GM18505 (cell line): ENCODE measurements around the gene PNKD.

Source experiments
- ATAC-seq: cut with Tn5 transposase; IDR thresholded peaks from one replicate; pipeline ENCODE4 v1.9.1; 2021; ENCODE audit not compliant: unreplicated experiment
- POLR2A ChIP-seq: IDR thresholded peaks from 4 replicates; pipeline ENCODE4 v1.6.1; 2011; ENCODE audit warnings: borderline replicate concordance; ENCODE audit not compliant: insufficient read depth, insufficient read length; ENCODE audit errors: extremely low read depth

PNKD gene

DNA sequence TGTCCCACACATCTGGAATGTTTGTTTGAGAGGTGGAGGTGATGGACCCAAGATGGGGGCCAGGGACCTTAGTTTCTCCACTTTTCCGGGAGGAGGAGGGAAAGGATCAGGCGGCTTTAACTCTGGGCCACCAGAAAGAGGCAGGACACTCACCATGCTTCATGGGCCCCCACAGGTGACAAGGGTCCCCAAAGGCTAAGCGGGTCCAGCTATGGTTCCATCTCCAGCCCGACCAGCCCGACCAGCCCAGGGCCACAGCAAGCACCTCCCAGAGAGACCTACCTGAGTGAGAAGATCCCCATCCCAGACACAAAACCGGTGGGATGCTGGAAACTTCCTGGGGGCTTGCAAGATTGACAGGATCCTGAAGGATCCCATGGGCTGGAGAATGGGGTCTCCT lies 112.5 kb downstream of the PNKD start:
- no peak for ATAC-seq
- no peak for TF ChIP-seq POLR2A

DNA sequence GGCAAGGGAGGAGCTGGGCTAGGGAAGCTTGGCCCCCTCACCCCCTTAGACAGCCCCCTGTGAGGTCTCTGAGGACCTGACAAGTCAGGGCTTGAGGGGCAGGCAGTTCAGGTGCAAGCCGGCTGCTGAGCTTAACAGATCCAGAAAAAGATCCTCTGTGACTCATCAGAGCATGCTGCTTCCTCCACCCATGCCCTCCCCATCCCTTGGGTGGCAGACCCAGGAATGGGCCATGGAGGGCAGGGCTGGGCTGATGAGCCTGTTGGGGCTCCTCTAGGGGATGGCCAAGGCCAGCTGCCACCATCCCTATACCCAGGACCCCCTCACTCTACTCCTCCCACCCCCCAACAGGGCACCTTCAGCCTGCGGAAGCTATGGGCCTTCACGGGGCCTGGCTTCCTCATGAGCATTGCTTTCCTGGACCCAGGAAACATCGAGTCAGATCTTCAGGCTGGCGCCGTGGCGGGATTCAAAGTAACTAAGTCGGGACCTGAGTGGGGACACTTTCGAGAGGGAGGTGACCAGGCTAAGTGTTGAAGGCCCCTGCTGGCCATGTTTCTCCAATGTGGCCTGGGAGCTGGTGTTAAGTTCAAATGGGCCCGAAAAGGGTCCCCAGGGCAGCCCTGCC lies 113.7 kb downstream of the PNKD start:
- no peak for TF ChIP-seq POLR2A
- no peak for ATAC-seq

DNA sequence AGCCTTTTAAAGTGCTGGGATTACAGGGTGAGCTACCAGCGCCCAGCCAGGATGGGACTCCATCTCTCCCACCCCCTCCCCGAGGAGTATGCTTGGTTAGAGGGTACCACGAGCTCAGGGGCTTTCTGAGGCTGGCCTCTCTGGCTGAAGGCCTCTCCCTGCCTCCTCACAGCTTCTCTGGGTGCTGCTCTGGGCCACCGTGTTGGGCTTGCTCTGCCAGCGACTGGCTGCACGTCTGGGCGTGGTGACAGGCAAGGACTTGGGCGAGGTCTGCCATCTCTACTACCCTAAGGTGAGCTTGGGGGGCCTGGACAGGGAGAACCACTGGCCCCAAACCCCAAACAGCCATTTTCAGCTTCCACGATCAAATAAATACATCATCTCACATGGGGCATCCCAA lies 114.7 kb downstream of the PNKD start:
- no peak for ATAC-seq

DNA sequence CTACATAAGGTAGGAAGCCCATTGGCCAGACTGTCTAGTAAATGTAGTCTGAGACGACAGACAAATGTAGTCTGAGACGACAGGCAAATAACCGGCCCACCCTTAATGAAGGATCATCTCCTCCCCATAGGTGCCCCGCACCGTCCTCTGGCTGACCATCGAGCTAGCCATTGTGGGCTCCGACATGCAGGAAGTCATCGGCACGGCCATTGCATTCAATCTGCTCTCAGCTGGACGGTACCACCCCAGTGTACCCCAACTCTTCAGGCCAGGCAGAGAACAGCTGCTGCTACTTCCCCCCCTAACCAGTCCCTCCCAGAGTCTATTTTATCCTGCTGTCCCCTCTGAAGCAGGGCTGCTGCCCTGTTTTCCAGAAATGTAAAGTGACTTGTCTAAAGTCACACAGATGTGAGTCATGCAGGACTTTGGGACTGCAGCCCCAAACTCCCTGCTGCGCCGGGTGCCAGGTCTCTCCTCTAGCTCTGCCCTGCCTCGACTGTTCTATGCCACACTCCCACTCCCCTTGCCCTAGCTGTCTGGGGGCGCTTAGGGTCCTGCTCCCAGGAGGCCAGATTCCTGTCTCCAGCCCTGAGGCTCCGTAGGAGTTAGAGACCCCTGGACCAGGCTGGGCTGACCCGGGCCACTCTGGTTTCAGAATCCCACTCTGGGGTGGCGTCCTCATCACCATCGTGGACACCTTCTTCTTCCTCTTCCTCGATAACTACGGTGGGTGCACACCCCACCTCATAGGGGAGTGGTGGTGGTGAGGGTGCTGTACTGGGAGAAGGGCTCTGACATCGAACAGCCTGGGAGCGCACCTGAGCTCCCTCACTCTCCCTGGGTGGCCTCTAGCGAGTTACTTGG lies 116.4 kb downstream of the PNKD start:
- no peak for ATAC-seq

More for the DNA sequence above, 114.7 kb downstream of the PNKD start:
- TF ChIP-seq POLR2A = no peak

DNA sequence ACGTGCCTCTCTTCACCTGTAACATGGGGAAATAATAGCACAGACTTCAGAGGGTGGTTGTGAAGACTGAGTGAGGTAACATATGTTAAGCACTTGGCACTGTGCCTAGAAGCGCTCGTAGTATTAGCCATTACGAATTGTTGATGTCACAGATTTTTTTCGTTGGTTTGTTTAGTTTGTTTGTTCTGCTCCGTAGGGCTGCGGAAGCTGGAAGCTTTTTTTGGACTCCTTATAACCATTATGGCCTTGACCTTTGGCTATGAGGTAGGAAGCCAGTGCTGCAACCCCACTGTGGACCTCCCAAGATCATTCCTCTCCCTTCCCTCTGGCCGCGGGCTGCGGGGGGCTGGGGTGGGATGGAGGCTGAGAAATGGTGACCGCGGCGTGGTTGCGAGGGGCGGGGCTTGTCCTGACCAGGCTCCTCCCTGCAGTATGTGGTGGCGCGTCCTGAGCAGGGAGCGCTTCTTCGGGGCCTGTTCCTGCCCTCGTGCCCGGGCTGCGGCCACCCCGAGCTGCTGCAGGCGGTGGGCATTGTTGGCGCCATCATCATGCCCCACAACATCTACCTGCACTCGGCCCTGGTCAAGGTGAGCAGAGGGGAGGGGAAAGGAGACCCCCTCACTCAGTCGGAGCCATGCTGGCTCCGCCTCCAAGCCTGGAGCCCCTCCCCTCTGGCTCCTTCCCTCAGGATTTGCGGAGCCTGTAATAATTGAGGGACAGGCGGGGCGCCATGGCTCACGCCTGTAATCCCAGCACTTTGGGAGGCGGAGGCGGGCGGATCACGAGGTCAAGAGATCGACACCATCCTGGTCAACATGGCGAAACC lies 117.3 kb downstream of the PNKD start:
- no peak for ATAC-seq
- TF ChIP-seq POLR2A = no peak

More for the DNA sequence above, 116.4 kb downstream of the PNKD start:
- TF ChIP-seq POLR2A = no peak

DNA sequence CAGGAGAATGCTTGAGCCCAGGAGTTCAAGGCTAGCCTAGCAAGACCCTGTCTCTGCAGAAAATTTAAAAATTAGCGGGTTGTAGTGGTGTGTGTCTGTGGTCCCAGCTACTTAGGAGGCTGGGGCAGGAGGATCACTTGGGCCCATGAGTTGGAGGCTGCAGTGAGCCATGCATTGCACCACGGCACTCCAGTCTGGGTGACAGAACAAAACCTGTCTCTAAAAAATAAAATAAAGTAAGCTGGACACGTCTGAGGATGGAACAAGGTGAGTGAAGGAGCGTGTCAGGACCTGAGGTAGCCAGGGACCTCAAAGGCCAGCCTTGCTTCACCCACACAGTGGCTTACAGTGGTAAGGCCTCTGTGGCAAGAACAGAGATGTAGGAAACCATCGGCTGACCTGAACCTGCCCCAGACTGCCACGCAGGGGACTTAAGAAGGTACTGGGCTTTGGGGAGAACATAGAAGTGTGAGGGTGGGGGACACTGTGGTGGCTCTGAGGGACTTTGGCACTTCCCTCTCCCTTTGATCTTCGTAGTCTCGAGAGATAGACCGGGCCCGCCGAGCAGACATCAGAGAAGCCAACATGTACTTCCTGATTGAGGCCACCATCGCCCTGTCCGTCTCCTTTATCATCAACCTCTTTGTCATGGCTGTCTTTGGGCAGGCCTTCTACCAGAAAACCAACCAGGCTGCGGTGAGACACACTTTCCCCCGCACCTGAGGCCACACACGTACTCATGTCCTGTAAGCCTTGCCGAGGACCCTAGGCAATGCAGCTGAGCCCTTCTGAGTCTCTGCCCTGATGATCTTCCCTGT lies 119.2 kb downstream of the PNKD start:
- TF ChIP-seq POLR2A = no peak

DNA sequence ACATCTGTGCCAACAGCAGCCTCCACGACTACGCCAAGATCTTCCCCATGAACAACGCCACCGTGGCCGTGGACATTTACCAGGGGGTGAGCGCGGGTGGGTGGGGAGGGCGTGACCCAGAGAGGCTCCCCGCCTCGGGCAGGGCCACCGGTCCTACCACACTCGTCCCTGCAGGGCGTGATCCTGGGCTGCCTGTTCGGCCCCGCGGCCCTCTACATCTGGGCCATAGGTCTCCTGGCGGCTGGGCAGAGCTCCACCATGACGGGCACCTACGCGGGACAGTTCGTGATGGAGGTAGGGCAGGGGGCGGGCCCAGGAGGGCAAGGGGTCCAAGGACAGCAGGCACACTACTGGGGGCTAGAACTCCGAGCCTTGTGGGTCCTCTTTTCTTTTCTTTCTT lies 120.9 kb downstream of the PNKD start:
- ATAC-seq = no peak

More for the DNA sequence above, 119.2 kb downstream of the PNKD start:
- ATAC-seq = no peak

DNA sequence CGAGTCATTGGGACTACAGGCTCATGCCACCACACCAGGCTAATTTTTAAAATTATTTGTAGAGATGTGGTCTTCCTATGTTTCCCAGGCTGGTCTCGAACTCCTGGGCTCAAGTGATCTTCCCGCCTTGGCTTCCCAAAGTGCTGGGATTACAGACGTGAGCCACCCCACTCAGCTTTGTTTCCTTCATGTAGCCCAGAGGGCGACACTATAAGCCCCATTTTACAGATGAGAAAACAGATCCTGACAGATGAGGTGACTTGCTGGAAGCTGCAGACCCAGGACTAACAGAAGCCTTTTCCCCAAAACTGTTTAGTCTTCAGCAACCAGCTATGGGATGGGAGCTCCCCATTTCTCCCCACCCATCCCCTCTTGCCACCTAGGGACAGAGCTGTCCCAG lies 122.1 kb downstream of the PNKD start:
- ATAC-seq = no peak
- no peak for TF ChIP-seq POLR2A

More for the DNA sequence above, 120.9 kb downstream of the PNKD start:
- no peak for TF ChIP-seq POLR2A

DNA sequence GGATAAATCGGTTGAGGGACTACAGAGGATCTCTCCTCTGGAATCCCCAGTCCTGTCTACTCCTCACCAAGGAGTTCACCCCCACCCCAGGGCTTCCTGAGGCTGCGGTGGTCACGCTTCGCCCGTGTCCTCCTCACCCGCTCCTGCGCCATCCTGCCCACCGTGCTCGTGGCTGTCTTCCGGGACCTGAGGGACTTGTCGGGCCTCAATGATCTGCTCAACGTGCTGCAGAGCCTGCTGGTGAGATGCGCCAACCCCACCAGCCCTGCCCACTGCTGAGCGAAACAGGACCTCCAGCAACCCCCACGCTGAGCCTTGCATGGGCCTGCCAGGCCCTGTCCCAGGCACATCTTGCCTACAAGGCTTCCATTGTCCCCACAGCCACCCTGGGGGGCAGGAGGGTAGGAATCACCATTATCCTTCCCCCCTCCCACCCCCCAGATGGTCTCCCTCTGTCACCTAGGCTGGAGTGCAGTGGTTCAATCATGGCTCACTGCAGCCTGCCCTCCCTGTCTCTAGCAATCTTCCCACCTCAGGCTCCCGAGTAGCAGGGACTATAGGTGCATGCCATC lies 122.7 kb downstream of the PNKD start:
- ATAC-seq = no peak
- TF ChIP-seq POLR2A = no peak

DNA sequence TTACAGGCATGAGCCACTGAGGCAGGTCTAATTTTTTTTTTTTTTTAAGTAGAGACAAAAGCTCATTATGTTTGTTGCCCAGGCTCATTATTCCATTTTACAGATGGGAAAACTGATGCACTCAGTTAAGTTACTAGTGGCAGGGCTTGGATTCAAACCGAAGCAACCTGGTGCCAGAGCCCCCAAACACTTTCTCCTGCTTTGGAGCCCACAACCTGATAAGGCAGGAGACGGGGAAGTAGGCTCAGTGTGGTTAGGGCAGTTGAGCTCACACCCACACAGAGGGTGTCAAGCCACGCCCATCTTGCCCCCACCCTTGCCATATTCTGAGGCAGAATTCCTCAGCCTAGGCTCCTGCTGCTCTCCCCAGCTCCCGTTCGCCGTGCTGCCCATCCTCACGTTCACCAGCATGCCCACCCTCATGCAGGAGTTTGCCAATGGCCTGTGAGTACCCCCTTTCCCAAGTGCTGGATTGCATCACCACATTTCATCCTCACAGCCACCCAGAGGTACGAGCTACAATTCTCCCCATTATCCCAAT lies 123.5 kb downstream of the PNKD start:
- ATAC-seq = no peak
- no peak for TF ChIP-seq POLR2A

DNA sequence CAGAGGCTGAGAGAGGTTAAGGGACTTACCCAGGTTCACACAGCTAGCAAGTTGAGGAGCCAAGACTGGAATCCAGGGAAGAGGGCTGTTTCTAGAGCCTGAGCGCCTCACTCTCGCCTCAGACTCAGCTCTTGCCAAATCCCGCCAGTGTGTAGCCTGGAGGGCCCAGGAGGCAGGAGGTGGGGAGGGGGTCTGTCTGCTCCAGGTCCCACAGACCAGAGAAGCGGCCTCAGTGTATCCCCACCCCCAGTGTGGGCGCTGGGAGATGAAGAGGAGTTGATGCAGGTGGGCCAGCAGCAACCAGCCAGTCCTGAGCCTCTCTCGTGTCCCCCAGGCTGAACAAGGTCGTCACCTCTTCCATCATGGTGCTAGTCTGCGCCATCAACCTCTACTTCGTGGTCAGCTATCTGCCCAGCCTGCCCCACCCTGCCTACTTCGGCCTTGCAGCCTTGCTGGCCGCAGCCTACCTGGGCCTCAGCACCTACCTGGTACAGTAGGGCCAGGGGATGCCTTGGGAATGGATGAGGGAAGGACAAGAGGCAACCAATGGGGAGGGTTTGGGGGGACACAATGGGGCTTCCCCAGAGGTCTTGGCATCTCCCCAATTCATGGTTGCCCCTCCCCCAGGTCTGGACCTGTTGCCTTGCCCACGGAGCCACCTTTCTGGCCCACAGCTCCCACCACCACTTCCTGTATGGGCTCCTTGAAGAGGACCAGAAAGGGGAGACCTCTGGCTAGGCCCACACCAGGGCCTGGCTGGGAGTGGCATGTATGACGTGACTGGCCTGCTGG lies 124.2 kb downstream of the PNKD start:
- no peak for ATAC-seq
- TF ChIP-seq POLR2A = no peak
